ENCODE results near the gene SMARCA2.

SMARCA2 gene

GRCh38 chr9:2151171-2151570, 136.0 kb downstream of the SMARCA2 start:
- DNase-seq: no peak

DNA sequence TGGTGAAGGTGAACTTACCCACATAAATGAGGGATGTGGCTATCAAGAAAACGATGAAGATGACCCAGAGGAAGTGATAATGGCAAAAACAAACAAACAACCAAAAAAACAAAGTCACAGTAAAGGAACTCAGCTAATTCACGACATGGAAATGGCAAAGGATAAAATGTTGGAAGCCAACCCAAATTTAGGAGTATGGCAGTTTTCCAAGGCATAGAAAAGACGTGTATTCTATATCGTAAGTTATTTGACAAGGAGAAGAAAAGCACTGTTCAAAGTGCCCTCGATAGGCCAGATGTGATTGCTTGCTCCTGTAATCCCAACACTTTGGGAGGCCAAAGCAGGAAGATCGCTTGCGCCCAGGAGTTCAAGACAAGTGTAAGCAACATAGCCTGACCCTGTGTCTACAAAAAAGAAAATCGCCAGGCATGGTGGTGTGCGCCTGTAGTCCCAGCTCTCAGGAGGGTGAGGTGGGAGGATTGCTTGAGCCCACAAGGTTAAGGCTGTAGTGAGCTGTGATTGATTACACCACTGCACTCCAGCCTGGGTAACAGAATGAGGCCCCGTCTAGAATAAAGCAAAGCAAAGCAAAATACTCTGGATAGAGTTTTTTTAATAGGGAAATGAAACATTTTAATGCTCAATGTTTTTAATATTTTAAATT, 138.0 kb downstream of the SMARCA2 start:
- DNase-seq: no peak

DNA sequence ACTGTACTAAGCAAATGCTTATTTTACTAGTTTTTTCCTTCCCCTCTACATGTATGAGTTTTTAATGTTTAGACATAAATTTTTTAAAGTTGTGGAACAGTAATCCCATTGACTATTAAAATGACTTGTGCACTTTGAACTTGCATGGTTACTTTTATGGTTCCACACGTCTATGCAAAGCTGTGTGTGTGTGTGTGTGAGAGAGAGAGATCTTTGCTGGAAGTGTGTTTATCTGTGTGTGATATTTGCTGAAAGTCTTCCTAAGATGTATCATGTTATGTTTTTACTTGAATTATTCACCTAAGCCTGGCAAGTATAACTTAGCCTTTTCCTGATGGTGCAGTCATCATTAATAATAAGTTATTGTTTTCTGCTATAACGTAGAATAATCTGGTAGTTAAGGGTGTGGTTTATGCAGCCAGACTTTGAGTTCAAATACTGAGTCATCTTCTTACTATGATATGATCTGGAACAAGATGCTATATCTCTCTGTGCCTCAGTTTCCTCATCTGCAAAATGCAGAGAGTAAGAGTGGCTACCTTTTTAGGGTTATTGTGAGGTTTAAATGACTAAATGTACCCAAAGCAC, 138.6 kb downstream of the SMARCA2 start:
- no peak for DNase-seq

DNA sequence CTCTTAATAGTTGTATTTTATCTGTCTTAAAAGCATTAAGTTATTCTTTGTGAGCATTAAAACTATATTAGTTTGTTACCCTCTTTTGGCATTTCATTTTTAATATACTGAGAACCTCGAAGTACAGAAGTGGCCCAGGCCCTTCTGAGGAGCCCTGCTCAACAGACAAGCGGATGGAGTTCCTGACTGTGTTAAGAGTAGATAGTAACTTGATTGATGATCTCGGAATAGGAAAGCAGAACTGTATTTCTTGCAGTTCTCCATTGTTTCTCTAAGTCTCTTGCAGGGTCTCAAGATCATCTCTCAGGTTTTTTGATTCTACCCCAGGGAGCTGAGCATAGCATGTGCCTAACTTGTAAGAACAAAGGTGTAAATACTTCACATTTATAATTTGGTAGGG, 139.6 kb downstream of the SMARCA2 start:
- no peak for DNase-seq

GRCh38 chr9:2155966-2156365, 140.8 kb downstream of the SMARCA2 start:
- no peak for DNase-seq

GRCh38 chr9:2157277-2158110, 142.3 kb downstream of the SMARCA2 start:
- DNase-seq: no peak

- no peak for DNase-seq
Measured at GRCh38 chr9:2158111-2158610, 143.0 kb downstream of the SMARCA2 start.

- DNase-seq: no peak
Measured at GRCh38 chr9:2158766-2159430, 143.8 kb downstream of the SMARCA2 start.

- DNase-seq: no peak
Measured at GRCh38 chr9:2159521-2160454, 144.6 kb downstream of the SMARCA2 start.

DNA sequence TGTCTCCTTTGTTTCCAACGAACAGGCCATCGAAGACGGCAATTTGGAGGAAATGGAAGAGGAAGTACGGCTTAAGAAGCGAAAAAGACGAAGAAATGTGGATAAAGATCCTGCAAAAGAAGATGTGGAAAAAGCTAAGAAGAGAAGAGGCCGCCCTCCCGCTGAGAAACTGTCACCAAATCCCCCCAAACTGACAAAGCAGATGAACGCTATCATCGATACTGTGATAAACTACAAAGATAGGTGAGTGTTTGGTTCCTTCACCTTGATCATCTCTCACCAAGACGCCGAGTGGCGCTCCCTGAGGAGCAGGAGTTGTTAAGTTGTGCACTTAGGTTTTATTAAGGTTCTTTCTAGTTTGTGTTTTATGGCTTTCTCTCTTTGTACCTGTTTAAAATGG, 146.5 kb downstream of the SMARCA2 start:
- DNase-seq: no peak

DNA sequence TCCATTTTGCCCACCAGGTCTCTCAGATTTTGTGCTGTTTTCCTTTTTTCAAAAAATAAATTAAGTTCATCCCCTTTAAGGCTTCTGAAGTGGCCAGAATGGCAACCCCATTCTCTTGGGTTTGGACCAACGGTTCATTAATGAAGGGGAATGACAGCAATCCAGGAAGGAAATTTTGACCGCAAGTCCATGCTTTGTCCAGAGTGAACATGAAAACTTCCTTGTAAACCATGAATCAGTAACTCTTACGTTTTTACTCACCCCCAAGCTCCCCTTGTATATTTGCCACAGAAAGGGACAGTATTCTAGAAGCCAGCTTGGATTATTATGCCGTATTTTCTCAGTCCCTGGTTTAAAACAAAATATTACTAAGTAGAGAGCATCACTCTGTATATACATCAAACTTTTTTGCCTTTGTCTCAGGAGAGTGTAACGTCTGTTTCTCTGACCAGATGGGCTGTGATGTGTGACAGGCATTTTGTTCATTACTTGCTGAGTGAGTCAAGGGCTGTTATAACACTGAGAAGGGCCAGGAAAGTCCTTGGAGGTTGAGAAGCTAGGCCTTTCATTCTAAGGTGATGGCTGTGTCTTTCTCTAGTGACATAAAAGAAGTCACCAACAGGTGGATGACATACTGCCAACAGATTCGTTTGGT, 148.2 kb downstream of the SMARCA2 start:
- no peak for DNase-seq

DNA sequence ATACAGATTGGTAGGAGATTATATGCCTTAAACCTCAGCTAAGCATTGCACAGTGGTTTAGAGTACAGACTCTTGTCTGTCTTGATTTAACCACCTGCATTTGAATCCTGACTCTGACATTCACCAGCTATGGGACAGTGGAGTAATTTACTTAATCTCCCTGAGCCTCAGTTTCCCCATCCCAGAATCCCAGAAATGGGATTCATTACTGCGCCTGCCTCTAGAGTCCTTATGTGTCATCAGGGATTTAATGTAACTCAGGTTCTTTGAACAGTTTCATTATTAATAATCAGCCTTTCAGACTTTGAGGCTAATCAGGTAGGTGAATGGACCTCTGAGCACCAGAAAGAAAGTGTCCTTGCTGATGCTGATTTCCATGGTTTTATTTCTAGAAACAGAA, 149.1 kb downstream of the SMARCA2 start:
- DNase-seq: no peak

- DNase-seq: no peak
Measured at GRCh38 chr9:2166203-2166602, 151.1 kb downstream of the SMARCA2 start.

GRCh38 chr9:2169035-2169434, 153.9 kb downstream of the SMARCA2 start:
- no peak for DNase-seq

DNA sequence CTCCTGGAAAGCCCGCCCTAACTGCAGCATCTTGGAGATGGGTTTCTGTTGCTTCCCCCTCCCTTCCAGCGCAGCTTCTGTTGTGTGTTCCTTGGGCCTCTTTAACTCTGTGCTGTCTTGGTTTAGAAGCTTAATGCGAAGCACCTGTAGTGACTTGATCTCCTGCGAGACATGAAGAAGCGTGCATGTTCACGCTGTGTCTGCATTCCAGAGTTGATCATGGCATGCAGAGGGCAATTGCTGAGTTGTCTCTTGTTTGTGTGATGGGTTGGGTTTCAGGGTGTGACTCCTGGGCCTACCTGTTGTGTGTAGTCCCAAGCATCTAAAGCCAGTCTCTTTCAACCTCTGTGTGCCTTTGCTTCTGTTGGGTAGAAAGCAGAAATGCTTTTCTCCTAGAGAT, 155.6 kb downstream of the SMARCA2 start:
- no peak for DNase-seq

- no peak for DNase-seq
Measured at GRCh38 chr9:2173170-2173569, 158.0 kb downstream of the SMARCA2 start.

- no peak for DNase-seq
Measured at GRCh38 chr9:2173861-2174260, 158.7 kb downstream of the SMARCA2 start.

GRCh38 chr9:2174306-2174705, 159.2 kb downstream of the SMARCA2 start:
- no peak for DNase-seq

DNA sequence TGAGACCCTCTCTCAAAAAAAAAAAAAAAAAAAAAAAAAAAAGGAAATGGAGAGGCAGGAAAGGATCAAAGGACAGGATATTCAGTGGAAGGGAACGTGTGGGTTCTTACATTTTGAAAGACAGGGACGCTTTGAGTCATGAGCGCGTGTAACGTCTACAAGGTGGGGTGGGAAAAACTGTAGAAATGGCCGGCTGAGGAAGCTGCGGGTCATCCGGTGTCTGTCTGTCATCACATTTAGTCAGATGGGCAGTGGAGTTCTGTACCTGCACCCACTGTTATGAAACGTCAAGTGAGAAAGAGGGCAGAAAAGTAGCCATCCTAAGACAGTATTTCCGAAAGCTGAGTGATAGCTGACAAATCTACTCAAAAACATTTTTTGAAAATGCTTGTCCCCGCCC, 159.8 kb downstream of the SMARCA2 start:
- DNase-seq: no peak

DNA sequence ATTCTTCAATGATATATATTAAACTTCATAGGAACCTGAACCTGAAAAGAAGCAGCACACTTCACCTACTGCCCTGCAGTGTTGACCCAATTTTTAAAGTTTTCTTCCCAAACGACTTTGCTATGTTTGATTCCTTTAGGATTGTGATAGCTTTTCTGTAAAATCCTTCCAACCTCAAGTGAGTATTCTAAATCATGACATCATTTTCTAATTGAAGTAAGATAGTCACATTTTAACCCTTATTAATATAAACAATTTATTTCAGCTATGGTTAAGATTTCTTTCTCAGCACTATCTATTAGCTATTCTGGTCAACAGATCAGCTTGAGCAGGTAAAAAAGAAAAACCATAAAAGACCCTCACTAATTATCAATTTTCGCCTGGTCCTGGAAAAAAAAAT, 162.0 kb downstream of the SMARCA2 start:
- DNase-seq: no peak

GRCh38 chr9:2178034-2178734, 163.0 kb downstream of the SMARCA2 start:
- DNase-seq: no peak
